GM18505 (cell line): Measurements from ENCODE around the gene POLN.

ENCODE experiments used
- ATAC-seq: cut with Tn5 transposase; IDR thresholded peaks from one replicate; pipeline ENCODE4 v1.9.1; 2021; ENCODE audit not compliant: unreplicated experiment
- POLR2A ChIP-seq: IDR thresholded peaks from 4 replicates; pipeline ENCODE4 v1.6.1; 2011; ENCODE audit warnings: borderline replicate concordance; ENCODE audit not compliant: insufficient read depth, insufficient read length; ENCODE audit errors: extremely low read depth

The POLN gene

DNA sequence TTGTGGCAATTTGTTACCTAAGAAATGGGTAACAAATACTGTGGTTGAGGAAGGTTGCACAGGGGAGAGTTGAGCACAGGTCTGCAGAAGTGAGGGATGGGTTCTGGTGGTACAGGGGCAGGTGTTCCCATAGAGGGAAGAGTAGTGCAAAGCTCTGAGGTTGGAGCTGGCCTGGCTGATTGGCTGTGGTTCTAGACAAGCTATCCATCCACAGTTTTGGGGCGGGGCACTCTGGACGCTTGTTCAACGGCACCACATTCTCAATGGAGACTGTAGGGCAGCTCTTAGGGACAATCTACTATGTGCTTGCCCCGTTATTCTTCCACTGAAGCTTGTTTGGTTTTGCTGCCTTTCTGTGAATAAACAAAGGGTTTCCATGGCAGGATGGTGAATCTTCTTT lies 147.4 kb downstream of the POLN start:
- ATAC-seq: no peak

DNA sequence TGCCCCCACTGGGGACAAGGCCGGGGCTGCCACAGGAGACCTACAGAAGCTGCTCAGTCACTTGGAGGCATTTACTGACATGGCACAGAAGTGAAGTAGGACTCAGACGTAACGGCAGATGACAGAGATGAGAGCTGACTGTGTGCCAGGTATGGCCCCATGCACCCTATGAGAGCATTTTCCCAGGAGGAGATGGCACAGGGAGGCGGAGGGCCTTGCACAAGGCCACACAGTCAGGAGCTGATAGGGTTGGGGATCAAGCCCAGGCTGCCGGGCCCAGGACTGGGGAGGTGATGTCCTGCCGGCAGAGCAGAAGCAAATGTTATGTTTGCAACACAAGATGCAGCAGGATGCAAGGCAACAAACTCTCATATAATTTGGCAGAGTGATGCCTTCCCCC lies 148.7 kb downstream of the POLN start:
- ATAC-seq: no peak

More for the DNA sequence above, 147.4 kb downstream of the POLN start:
- no peak for TF ChIP-seq POLR2A

DNA sequence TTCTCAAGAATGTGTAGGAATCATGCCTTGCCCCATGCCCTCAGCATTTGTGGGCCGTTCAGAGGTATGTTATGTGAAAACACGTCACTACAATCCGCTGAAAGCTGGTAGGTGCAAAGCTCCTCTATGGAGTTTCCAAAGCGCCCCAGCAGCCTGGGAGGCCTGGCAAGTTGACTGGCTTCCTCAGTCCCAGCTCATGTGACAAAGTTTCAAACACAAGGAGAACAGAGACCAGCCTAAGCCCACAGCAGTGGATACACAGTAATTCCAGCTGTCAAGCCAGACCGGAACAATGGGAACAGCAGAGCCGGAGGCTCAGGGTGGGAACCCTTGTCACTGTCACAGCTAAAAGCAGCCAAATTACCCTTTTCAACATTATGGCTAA lies 149.3 kb downstream of the POLN start:
- TF ChIP-seq POLR2A: no peak
- ATAC-seq: no peak

More for the DNA sequence above, 148.7 kb downstream of the POLN start:
- no peak for TF ChIP-seq POLR2A

- no peak for ATAC-seq
- TF ChIP-seq POLR2A: no peak
Measured at GRCh38 chr4:2091990-2092668, 149.8 kb downstream of the POLN start.

DNA sequence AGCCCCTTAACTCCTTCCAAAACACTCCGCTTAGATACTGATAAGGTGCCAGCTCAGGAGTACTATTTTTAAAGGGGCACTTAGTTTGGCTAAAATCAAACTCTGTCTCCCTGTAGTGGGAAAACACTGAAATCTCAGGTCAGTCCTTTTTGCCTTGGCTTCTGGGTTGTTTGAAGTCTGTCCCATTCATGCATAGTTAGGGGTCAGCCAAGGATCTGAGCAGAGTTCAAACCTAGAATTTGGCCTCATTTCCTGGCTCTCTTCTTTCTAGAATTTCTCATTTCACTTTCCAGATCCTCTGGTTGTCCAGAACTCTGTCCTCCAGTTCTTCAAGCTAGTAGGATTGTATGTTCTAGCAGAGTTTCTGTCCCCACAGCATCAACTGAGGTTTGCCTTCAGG lies 151.3 kb downstream of the POLN start:
- TF ChIP-seq POLR2A: no peak
- no peak for ATAC-seq

GRCh38 chr4:2089222-2089621 lies 152.7 kb downstream of the POLN start:
- TF ChIP-seq POLR2A: no peak
- ATAC-seq: no peak

DNA sequence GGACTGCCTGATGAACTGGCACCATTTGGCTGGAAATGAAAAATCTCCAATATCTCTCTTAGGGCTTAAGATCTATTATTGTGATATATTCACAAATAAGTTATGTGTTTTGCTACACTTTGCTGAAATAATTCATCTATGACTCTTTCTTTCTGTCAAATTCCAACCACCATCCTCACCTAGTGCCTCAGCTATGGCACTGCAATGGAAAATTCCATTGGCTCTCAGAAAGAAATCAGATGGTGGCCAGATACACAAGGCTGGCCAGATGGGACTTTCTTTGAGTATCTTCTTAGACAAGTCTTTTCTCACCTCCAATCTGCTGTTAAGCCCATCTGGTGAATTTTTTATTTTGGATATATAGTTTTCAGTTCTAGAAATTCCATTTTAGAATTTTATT lies 154.8 kb downstream of the POLN start:
- no peak for ATAC-seq
- no peak for TF ChIP-seq POLR2A

- ATAC-seq: no peak
- TF ChIP-seq POLR2A: no peak
Measured at GRCh38 chr4:2085496-2085901, 156.4 kb downstream of the POLN start.

GRCh38 chr4:2084316-2084715 lies 157.6 kb downstream of the POLN start:
- ATAC-seq: no peak

GRCh38 chr4:2083826-2084160 lies 158.1 kb downstream of the POLN start:
- no peak for ATAC-seq
- TF ChIP-seq POLR2A: no peak

More at GRCh38 chr4:2084316-2084715, 157.6 kb downstream of the POLN start:
- TF ChIP-seq POLR2A: no peak

DNA sequence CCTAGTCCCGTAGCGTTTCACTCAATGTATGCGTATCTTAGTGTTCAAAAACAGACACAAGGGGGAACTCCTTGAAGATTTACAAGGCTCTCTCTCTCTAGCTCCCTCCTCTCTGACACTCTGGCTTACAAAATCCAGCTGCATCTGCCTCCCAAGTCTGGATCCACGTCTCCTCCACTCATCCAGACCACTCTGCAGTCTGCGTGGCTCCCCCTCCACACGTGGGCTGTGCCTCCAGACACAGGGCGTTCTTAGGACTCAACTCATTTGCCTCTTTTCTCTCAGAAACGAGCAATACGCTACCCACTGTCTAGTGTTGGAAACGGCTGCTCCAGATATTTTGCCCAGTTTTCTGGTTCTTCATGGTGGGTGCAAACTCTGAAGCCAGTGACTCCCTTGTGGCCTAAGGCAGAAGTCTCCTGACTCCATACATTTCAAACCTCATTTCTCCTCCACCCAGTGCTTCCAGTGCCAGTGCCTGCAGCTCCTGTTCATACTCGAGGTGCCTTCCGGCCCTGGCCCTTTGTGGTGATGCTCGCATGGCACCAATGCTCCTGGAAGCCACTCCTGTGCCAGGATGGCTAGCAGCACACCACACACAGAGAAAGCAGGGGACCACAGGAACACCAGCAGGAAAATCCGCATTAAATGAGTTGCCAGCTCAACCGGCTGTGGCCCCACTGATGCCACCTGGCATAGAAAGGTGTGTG lies 158.7 kb downstream of the POLN start:
- TF ChIP-seq POLR2A: no peak
- ATAC-seq: no peak

- ATAC-seq: no peak
- TF ChIP-seq POLR2A: no peak
Measured at GRCh38 chr4:2082627-2083026, 159.3 kb downstream of the POLN start.

- no peak for ATAC-seq
- no peak for TF ChIP-seq POLR2A
Measured at GRCh38 chr4:2082118-2082517, 159.8 kb downstream of the POLN start.

- no peak for ATAC-seq
- no peak for TF ChIP-seq POLR2A
Measured at GRCh38 chr4:2081540-2081939, 160.4 kb downstream of the POLN start.
